GM19351 (cell line): ENCODE data around the gene STK11IP.
A peak's percentile ranks its signal among the peaks of the same experiment; 100 is the strongest.

ENCODE experiments used
- ATAC-seq: cut with Tn5 transposase; IDR thresholded peaks from one replicate; pipeline ENCODE4 v1.9.1; 2021; ENCODE audit warnings: mild to moderate bottlenecking, moderate library complexity; ENCODE audit not compliant: unreplicated experiment

The STK11IP gene

GRCh38 chr2:219575566-219576504 is 21.8 kb upstream of the STK11IP start:
- no peak for ATAC-seq

- ATAC-seq: no peak
Observed at GRCh38 chr2:219576505-219577388, 20.9 kb upstream of the STK11IP start.

- ATAC-seq: no peak
Observed at GRCh38 chr2:219578811-219579613, 18.6 kb upstream of the STK11IP start.

DNA sequence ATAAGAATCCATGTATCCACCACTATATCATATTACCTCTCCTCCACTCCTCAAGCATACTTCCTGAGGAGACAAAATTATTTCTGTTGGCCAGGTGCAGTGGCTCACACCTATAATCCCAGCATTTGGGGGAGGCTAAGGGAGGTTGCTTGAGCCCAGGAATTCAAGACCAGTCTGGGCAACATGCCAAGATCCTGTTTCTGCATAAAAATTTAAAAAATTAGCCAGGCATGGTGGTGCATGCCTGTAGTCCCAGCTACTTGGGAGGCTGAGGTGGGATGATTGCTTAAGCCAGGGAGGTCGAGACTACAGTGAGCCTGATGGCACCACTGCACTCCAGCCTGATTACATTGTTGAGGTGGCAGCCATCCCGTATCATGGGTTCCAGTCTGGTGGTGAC is 16.3 kb upstream of the STK11IP start:
- no peak for ATAC-seq

DNA sequence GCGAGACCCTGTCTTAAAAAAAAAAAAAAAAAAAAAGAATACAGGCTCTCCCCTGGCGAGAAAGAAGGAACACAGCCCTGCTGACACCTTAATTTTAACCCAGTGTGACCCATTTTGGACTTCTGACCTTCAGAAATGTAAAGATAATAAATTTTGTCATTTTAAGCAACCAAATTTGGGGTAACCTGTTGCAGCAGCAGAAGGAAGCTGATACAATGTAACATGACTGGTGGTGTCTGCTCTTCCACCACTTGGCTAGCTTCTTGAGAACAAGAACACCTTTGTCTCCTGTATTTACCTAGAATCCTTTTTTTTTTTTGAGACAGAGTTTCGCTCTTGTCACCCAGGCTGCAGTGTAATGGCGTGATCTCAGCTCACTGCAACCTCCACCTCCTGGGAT is 6.6 kb upstream of the STK11IP start:
- no peak for ATAC-seq

GRCh38 chr2:219592736-219593135 is 4.9 kb upstream of the STK11IP start:
- ATAC-seq: no peak

DNA sequence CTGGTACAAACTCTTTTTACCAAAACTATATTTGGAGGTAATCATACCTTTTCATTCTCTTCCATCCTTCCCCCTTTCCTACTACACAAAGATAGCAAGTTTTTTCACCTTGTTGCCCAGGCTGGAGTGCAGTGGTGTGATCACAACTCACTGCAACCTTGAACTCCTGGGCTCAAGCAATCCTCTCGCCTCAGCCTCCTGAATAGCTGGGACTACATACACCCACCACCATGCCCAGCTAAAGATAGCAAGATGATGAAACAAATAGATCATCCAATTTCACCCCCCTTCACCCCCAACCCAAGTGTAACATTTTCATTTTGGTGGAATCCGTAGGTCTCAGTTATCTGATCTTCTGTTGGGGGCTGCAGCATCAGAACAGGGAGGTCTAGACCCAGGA is 4.5 kb upstream of the STK11IP start:
- no peak for ATAC-seq

- no peak for ATAC-seq
Observed at GRCh38 chr2:219595256-219595655, 2.4 kb upstream of the STK11IP start.

DNA sequence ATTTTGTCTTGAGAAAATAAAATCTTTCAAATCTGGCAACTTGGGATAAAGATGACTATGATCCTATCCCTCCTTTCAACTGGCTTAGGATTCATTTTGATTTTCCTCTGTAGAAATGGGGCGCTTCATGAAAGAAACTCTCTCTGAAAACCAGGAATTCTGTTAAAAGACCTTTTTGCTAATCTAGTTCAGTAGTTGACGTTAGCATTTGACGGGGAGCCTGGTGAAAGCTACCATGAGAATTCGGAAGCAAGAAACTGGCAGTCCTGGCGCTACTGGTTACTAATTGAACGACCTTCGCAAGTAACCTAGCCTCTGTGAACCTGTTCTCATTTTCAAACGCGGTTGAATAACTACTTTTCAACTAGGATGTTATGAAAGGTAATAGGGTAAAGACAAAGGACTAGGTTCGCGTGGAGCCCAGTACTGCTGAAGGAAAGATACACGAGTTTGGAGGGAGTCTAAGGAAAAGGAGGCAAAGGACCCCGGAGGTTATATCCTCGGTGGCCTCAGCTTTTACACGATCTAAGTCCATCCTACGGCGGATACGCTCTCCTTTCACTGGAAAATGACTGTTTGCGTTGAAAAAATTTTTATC is 604 bp upstream of the STK11IP start:
- ATAC-seq: peak; percentile 2

DNA sequence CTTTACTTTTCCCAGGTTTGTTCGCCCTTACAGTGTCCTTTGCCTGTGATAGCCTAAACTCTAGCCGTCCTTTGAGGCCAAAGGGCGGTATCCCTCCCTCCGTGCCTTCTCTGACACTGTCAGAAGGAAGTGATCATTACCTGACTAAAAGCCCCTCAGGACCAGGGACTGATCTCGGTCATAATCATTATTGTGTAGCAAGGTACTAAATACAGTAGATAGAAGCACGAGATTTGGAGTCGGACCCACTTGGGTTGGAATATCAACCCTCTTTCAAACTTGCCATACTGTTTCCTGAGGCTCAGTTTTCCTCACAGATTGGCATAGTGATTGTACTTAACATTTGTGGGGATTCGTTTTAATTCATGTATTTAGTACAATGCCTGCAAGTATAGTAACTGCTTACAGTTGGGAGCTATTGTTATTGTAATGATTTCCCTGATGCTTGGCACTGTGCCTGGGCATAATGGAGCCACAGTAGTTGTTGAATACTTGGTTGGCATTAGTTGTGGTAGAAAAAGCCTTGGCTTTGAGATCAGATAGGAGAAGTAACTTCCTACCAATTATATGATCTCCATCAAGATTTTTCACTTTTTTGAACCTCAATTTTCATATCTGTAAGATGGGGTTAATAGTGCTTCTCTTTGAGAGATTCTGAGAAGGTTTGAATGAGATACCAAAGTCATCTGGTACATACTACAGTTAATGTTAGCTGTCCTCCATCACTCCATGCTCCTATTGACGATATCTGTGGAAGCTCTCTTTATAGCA is 836 bp downstream of the STK11IP start:
- ATAC-seq: no peak

DNA sequence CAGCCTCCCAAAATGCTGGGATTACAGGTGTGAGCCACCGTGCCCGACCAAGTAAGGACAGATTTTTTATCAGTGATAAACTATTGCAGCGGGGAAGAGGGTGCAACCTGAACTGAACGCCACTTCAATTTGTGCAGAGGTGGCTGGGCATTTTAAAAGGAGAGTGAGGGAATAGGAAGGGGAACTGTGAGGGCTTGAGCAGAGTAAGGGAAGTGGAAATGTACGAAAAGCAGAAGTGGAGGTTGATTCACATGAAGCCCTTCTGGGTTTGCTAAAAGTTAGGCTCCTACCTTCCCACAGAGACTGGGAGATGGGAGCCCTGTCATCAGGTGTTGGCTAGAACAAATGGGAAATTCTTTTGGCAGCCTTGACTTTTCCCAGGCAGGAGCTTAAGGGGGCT is 6.1 kb downstream of the STK11IP start:
- no peak for ATAC-seq

GRCh38 chr2:219605607-219605954 is 7.9 kb downstream of the STK11IP start:
- ATAC-seq: no peak

GRCh38 chr2:219607931-219608330 is 10.3 kb downstream of the STK11IP start:
- no peak for ATAC-seq

DNA sequence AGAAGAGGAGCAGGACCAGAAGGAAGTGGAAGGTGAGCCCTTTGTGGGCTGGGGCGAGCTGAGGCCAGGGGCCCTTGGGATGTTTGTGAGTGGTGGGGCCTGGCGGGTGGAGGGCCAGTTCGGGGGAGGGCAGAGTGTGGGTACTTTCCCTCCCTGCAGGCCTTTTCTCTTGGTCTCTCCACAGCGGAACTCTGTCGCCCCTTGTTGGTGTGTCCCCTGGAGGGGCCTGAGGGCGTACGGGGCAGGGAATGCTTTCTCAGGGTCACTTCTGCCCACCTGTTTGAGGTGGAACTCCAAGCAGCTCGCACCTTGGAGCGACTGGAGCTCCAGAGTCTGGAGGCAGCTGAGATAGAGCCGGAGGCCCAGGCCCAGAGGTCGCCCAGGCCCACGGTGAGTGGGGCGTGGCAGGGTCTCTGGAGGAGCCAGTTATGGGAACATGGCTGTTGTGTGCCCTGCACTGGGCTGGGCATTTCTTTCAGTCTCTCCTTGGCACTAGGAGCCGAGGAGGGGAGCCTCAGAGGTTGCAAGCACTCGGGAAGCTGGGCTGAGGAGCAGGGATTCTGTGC is 10.8 kb downstream of the STK11IP start:
- no peak for ATAC-seq

DNA sequence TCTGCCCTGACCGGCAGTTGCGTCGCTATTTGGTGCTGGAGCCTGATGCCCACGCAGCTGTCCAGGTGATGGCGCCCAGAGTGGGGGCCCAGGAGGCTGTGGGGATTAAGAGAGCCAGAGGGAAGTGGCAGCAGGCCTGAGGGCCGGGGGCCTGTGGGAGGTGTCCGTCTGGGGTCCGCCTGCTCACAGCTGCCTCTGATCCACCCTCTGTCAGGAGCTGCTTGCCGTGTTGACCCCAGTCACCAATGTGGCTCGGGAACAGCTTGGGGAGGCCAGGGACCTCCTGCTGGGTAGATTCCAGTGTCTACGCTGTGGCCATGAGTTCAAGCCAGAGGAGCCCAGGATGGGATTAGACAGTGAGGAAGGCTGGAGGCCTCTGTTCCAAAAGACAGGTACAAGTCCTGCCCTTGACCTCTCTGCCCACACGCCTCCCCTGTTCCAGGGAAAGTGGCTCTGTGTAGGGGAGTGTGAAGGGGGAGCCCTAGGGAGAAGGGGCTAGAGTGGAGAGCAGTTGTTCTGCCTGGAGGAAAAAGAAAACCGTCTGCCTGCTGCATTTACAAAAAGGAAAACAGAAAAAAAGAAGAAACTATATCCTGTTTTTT is 11.6 kb downstream of the STK11IP start:
- ATAC-seq: no peak

- no peak for ATAC-seq
Observed at GRCh38 chr2:219611306-219611705, 13.6 kb downstream of the STK11IP start.

GRCh38 chr2:219611866-219612576 is 14.4 kb downstream of the STK11IP start:
- ATAC-seq: no peak

DNA sequence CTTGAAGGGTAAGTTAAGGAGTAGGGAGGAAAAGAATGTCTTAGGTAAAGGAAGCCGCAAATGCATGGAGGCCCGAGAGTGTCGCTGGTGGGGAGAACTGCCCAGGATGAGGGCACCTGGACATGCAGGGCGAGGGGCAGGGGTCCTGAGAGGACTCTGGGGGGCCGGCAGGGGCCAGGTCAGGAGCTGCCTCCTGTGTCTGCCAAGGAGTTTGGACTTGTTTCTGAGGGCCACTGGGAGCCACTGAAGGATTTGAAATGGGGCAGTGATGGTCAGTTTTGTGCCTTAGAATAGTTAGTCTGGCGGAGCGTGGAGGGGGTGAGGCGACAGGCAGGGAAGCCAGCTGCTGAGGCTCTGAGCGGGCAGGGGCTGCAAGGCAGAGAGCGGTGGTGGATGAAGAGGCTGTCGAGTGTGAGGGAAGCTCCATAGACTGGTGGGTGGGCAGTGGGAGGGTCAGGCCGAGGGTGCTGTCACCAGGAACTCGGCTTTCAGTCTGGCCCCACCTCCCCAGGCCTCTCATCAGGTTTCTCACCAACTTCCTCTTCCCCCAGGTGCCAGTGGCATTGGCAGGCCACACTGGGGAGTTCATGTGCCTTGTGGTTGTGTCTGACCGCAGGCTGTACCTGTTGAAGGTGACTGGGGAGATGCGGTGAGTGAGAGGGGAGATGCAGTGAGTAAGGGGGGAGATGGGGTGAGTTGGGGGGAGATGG is 15.1 kb downstream of the STK11IP start:
- ATAC-seq: peak; percentile 73
